D721Med (cell line): Measurements from ENCODE around the gene TMIGD2.

Experiments used
- DNase-seq: peaks from one replicate; pipeline ENCODE4 v3.0.0; 2011; ENCODE audit warnings: low spot score; ENCODE audit not compliant: insufficient read length
- FAIRE-seq: peaks from 2 replicates; lab custom pipeline; 2011; peaks lifted over from hg19 to GRCh38; lab: Jason Lieb, UNC
- CTCF ChIP-seq: IDR thresholded peaks from 2 replicates; pipeline ENCODE4 v1.5.1; 2012; ENCODE audit warnings: mild to moderate bottlenecking, control low read depth; ENCODE audit not compliant: insufficient read depth; ENCODE audit errors: missing control alignments

Gene TMIGD2

GRCh38 chr19:4343370-4344307 is 41.5 kb upstream of the TMIGD2 start, which contains the start of gene MPND:
MPND (plus strand) TSS chr19:4343562; CDS start chr19:4343594, 32 bp downstream.
- DNase-seq (no peak), FAIRE-seq (no peak)
- TF ChIP-seq CTCF: no peak

- no peak for DNase-seq
- TF ChIP-seq CTCF: no peak
- FAIRE-seq: peak; percentile 71
These were observed 40.6 kb upstream of the TMIGD2 start for GRCh38 chr19:4342615-4343369.

DNA sequence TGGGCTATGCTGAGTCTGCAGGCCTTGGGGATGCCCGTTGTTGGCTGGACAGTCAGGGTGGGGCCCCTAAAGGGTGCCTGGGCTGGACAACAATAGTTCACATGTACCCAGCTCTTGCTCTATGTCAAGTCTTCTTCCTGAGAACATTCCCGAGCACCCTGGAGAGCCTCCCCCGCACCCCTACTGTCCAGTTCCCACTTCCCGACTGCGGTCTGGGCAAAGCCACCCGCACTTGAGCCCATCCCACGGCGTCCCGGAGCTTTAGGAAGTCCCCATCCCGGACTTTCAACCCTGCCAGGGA is 40.1 kb upstream of the TMIGD2 start:
- FAIRE-seq (no peak), DNase-seq (no peak)
- no peak for TF ChIP-seq CTCF

GRCh38 chr19:4338441-4339355 is 36.5 kb upstream of the TMIGD2 start, which contains the start of gene STAP2:
STAP2 (minus strand) TSS chr19:4338827; CDS start chr19:4338753, 74 bp downstream.
- TF ChIP-seq CTCF: no peak
- DNase-seq: no peak
- no peak for FAIRE-seq

DNA sequence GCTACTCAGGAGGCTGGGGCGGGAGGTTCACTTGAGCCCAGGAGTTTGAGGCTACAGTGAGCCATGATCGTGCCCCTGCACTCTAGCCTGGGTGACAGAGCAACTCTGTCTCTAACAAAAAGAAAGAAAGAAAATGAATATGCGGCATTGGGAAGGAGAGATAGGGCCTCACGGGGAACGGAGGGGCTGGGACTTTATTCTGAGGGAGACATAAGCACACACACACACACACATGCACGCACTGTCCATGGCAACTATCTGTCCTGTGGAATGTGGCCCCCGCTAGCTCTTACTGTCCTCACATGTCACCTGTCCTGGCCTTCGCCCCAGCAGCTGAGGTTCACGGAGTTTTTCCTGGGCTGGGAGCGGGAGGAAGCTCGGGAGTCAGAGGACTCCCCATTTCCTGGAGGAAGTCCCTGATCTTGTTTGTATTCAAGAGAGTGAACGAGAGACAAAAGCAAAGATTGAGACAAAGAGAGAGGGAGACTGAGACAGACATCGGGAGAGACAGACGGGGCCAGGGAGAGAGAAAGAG is 35.8 kb upstream of the TMIGD2 start:
- no peak for DNase-seq
- TF ChIP-seq CTCF: no peak
- FAIRE-seq: no peak

DNA sequence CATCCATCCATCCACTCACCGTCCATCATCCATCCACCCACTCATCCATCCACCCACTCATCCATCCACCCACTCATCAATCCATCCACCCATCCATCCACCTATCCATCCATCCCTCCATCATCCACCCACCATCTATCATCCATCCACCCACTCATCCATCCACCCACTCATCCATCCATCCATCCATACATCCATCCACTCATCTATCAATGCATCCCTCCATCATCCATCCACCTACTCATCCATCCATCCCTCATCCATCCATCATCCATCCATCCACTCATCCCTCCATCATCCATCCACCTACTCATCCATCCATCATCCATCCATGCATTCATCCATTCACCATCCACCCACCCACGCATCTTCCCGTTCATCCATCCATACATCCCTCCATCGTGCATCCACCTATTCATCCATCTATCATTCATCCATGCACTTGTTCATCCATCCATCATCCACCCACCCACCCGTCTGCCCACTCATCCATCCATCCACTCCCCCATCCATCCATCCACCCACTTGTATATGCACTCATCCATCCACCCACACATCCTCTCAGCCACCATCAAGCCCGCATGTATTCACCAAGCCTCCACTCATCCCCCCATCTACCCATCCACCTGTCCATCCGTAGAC is 32.9 kb upstream of the TMIGD2 start:
- DNase-seq: no peak
- no peak for TF ChIP-seq CTCF
- FAIRE-seq: no peak
